ENCODE results near the gene JPT1. TPM values are rescaled to one million over a fixed set of nuclear protein-coding genes. Genes with fewer than 3 reads are reported as not detected.
A peak's percentile ranks its signal among the peaks of the same experiment; 100 is the strongest.

JPT1 gene
- total and polyA plus RNA-seq, 7 experiments from 2014 or later, result 12.3 to 227 (median 42.7) TPM

DNA sequence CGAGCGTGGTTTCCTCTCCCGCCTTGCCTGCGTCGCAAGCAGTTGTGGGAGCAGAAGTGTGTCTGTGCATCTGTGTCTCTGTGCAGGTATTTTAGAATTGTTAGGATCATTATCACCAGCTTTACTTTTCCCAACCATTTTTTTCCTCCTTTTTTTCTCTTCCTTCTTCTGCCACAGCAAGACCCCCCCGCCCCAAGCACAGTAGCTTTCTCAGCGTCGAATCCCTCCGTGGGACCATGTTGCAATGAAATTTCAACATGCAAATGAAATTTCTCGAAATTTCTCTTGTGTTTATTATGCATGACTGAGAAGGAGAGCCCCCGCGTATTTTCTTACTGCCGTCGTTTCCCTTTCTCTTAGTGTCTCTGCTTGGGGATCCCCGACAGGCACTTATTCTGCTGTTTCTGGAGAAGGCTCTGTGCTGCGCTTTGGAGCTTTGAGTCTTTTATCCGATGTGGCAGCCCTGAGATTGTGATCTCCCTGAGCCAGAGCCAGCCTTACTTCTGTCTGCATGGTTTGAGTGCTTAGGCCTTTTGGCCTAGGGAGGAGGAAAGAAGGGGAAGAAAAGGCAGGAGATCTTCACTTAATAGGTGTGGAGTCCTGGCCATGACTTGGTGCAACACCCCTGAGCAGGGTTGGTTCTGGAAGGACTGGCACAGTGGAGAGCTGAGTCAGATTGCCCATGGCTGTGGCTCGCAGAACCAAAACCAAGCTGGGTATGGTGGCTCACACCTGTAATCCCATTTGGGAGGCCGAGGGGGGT is 39.6 kb downstream of the JPT1 start:
- H3K4me1 Mint-ChIP-seq, result peaks cover 27 to 47% (median 37%) of the 10 kb centered on the region in 7 donors

GRCh38 chr17:75113798-75114551 is 40.3 kb downstream of the JPT1 start:
- Mint-ChIP-seq H3K36me3 (peaks cover 5 to 22% (median 12%) of the 10 kb centered on the region in 5 donors), H3K9me3 (no peaks in the 10 kb centered on the region), H3K27ac (peak overlapping the region; percentile 81 to 96 (median 91)), H3K4me3 (peak overlapping the region; percentile 82 to 96 (median 89)), H3K4me1 (peaks cover 27 to 46% (median 37%) of the 10 kb centered on the region in 7 donors), H3K27me3 (no peaks in the 10 kb centered on the region)
- peak; percentile 69 to 94 (median 87) for DNase-seq
- Histone ChIP-seq H3K9me3 (ENCODE audit: control insufficient read depth in 2 of 3, low read length in 3 of 3) (no peaks in the 10 kb centered on the region), H3K27ac (ENCODE audit: low read depth, low read length) (peak overlapping the region; percentile 71), H3K27me3 (ENCODE audit: control insufficient read depth in 2 of 2, insufficient read depth in 2 of 2, low read length in 2 of 2) (no peaks in the 10 kb centered on the region), H3K4me3 (ENCODE audit: low read length) (peak overlapping the region; percentile 75), H3K4me1 (ENCODE audit: control insufficient read depth in 2 of 2, insufficient read depth in 2 of 2, low read length in 2 of 2) (peaks cover 19 to 20% of the 10 kb centered on the region in 2 donors), H3K36me3 (ENCODE audit: control insufficient read depth in 2 of 3, insufficient read depth in 3 of 3, low read length in 3 of 3) (peaks cover 0 to 13% (median 0%) of the 10 kb centered on the region in 3 experiments)
- ChIA-PET CTCF (interaction anchor here (0.7 to 9.3 kb wide), 42 partner anchors 8 to 424 kb away, joined by 3 to 136 read pairs (median 4); partner anchors contain the start of genes CDR2L, MIF4GD, MRPL58 and NT5C), POLR2A (interaction anchor here (0.6 to 3.0 kb wide), 32 partner anchors 10 to 157 kb away, joined by 3 to 16 read pairs (median 5); partner anchors contain the start of genes GGA3, JPT1, MIF4GD and MRPL58)
- intact Hi-C loops (cut with micrococcal nuclease), result loop anchor here (1.0 to 5.0 kb wide), 13 partner anchors 10 to 298 kb away; partner anchors contain the start of genes JPT1 (in 2 of the 2), NT5C (in 2 of the 2) and MIF4GD (in 1 of the 2)
- ATAC-seq, result peak; percentile 85

More for the DNA sequence above, 39.6 kb downstream of the JPT1 start:
- Histone ChIP-seq H3K9me3 (ENCODE audit: control insufficient read depth in 2 of 3, low read length in 3 of 3) (no peaks in the 10 kb centered on the region), H3K4me3 (ENCODE audit: low read length) (peak overlapping the region; percentile 75), H3K27me3 (ENCODE audit: control insufficient read depth in 2 of 2, insufficient read depth in 2 of 2, low read length in 2 of 2) (no peaks in the 10 kb centered on the region), H3K27ac (ENCODE audit: low read depth, low read length) (peak overlapping the region; percentile 71), H3K36me3 (ENCODE audit: control insufficient read depth in 2 of 3, insufficient read depth in 3 of 3, low read length in 3 of 3) (peaks cover 0 to 13% (median 0%) of the 10 kb centered on the region in 3 experiments), H3K4me1 (ENCODE audit: control insufficient read depth in 2 of 2, insufficient read depth in 2 of 2, low read length in 2 of 2) (peaks cover 16 to 19% of the 10 kb centered on the region in 2 donors)
- H3K27ac Mint-ChIP-seq, result peak overlapping the region; percentile 81 to 96 (median 91)
- H3K9me3 Mint-ChIP-seq, result no peaks in the 10 kb centered on the region
- POLR2A ChIA-PET, result interaction anchor here (0.6 to 3.0 kb wide), 31 partner anchors 9 to 157 kb away, joined by 3 to 16 read pairs (median 5); partner anchors contain the start of genes GGA3, JPT1, MIF4GD and MRPL58
- H3K4me3 Mint-ChIP-seq, result peak overlapping the region; percentile 82 to 96 (median 89)
- no peaks in the 10 kb centered on the region for H3K27me3 Mint-ChIP-seq
- intact Hi-C loops (cut with micrococcal nuclease), result loop anchor here (1.0 to 5.0 kb wide), 13 partner anchors 10 to 298 kb away; partner anchors contain the start of genes JPT1 (in 2 of the 2), NT5C (in 2 of the 2) and MIF4GD (in 1 of the 2)
- peaks cover 5 to 24% (median 12%) of the 10 kb centered on the region in 5 donors for H3K36me3 Mint-ChIP-seq
- CTCF ChIA-PET, result interaction anchor here (0.6 to 9.3 kb wide), 43 partner anchors 9 to 423 kb away, joined by 3 to 136 read pairs (median 4); partner anchors contain the start of genes CDR2L, MIF4GD, MRPL58 and NT5C
- ATAC-seq (no peak), DNase-seq (no peak)

GRCh38 chr17:75111777-75112335 is 42.5 kb downstream of the JPT1 start:
- DNase-seq (no peak), ATAC-seq (no peak)
- Mint-ChIP-seq H3K9me3 (no peaks in the 10 kb centered on the region), H3K36me3 (peaks cover 5 to 21% (median 7%) of the 10 kb centered on the region in 5 donors), H3K27ac (peak overlapping the region; percentile 4 to 91 (median 66)), H3K4me3 (peak overlapping the region in 9 of 10 donors; percentile 61 to 89 (median 75)), H3K27me3 (no peaks in the 10 kb centered on the region), H3K4me1 (peaks cover 27 to 49% (median 38%) of the 10 kb centered on the region in 7 donors)
- H3K9me3 ChIP-seq (ENCODE audit: control insufficient read depth in 2 of 3, low read length in 3 of 3), result no peaks in the 10 kb centered on the region
- H3K4me1 ChIP-seq (ENCODE audit: control insufficient read depth in 2 of 2, insufficient read depth in 2 of 2, low read length in 2 of 2), result peaks cover 23 to 25% of the 10 kb centered on the region in 2 donors
- intact Hi-C loops (cut with micrococcal nuclease), result loop anchor here in 1 of 2 donors (5.0 kb wide), 2 partner anchors 150 to 300 kb away; no protein-coding TSS in a partner anchor
- no peak overlapping the region for H3K27ac ChIP-seq (ENCODE audit: low read depth, low read length)
- ChIA-PET POLR2A (interaction anchor here (0.6 to 3.0 kb wide), 10 partner anchors 19 to 139 kb away, joined by 3 to 17 read pairs (median 3); no protein-coding TSS in a partner anchor), CTCF (interaction anchor here (0.6 to 9.3 kb wide), 12 partner anchors 14 to 441 kb away, joined by 3 to 136 read pairs (median 5); partner anchors contain the start of gene NUP85)
- H3K4me3 ChIP-seq (ENCODE audit: low read length), result no peak overlapping the region
- H3K27me3 ChIP-seq (ENCODE audit: control insufficient read depth in 2 of 2, insufficient read depth in 2 of 2, low read length in 2 of 2), result no peaks in the 10 kb centered on the region
- H3K36me3 ChIP-seq (ENCODE audit: control insufficient read depth in 2 of 3, insufficient read depth in 3 of 3, low read length in 3 of 3), result peaks cover 0 to 4% (median 0%) of the 10 kb centered on the region in 3 experiments

- H3K4me3 ChIP-seq (ENCODE audit: low read length), result peak overlapping the region; percentile 81
- H3K9me3 Mint-ChIP-seq, result no peaks in the 10 kb centered on the region
- peak overlapping the region; percentile 68 to 93 (median 81) for H3K27ac Mint-ChIP-seq
- no peaks in the 10 kb centered on the region for H3K27me3 Mint-ChIP-seq
- ChIA-PET CTCF (interaction anchor here (0.6 to 9.3 kb wide), 11 partner anchors 9 to 99 kb away, joined by 3 to 136 read pairs (median 3); partner anchors contain the start of genes NT5C and NUP85), POLR2A (interaction anchor here (0.5 to 2.6 kb wide), 18 partner anchors 11 to 656 kb away, joined by 3 to 19 read pairs (median 4); partner anchors contain the start of genes MRPL58, NT5C, NUP85 and SLC16A5)
- H3K4me1 ChIP-seq (ENCODE audit: control insufficient read depth in 2 of 2, insufficient read depth in 2 of 2, low read length in 2 of 2), result peaks cover 23 to 25% of the 10 kb centered on the region in 2 donors
- peaks cover 5 to 21% (median 7%) of the 10 kb centered on the region in 5 donors for H3K36me3 Mint-ChIP-seq
- H3K27ac ChIP-seq (ENCODE audit: low read depth, low read length), result peak overlapping the region; percentile 75
- no peak for DNase-seq
- no peaks in the 10 kb centered on the region for H3K36me3 ChIP-seq (ENCODE audit: control insufficient read depth in 2 of 3, insufficient read depth in 3 of 3, low read length in 3 of 3)
- ATAC-seq, result no peak
- H3K4me1 Mint-ChIP-seq, result peaks cover 27 to 46% (median 39%) of the 10 kb centered on the region in 7 donors
- H3K9me3 ChIP-seq (ENCODE audit: control insufficient read depth in 2 of 3, low read length in 3 of 3), result no peaks in the 10 kb centered on the region
- H3K27me3 ChIP-seq (ENCODE audit: control insufficient read depth in 2 of 2, insufficient read depth in 2 of 2, low read length in 2 of 2), result no peaks in the 10 kb centered on the region
- H3K4me3 Mint-ChIP-seq, result peak overlapping the region; percentile 72 to 94 (median 89)
- intact Hi-C loops (cut with micrococcal nuclease), result loop anchor here in 1 of 2 donors (1.0 to 5.0 kb wide), 4 partner anchors 21 to 302 kb away; partner anchors contain the start of gene NT5C
Measured at GRCh38 chr17:75110234-75110937, 43.9 kb downstream of the JPT1 start.
